BLaER1 (cell line): ENCODE results near the gene POLA2.
"Not testable (repeated sequence)": the region's sequence is repeated elsewhere in the genome, so short reads cannot be mapped to it uniquely, and the experiment has no call there.

ENCODE experiments used
- H3K27ac ChIP-seq: shearing (Covaris generic); formaldehyde crosslinking; 2 replicates; pipeline ENCODE4 v1.8.1; 2022
- H3K27me3 ChIP-seq: shearing (Covaris generic); formaldehyde crosslinking; 2 replicates; pipeline ENCODE4 v1.8.1; 2022
- H3K36me3 ChIP-seq: shearing (Covaris generic); formaldehyde crosslinking; 2 replicates; pipeline ENCODE4 v1.8.1; 2022
- H3K4me1 ChIP-seq: shearing (Covaris generic); formaldehyde crosslinking; 2 replicates; pipeline ENCODE4 v1.8.1; 2022
- H3K4me2 ChIP-seq: shearing (Covaris generic); formaldehyde crosslinking; 2 replicates; pipeline ENCODE4 v1.8.1; 2022
- H3K4me3 ChIP-seq: shearing (Covaris generic); formaldehyde crosslinking; 2 replicates; pipeline ENCODE4 v1.8.1; 2022
- H3K9ac ChIP-seq: shearing (Covaris generic); formaldehyde crosslinking; 2 replicates; pipeline ENCODE4 v1.8.1; 2022
- H3K9me3 ChIP-seq: shearing (Covaris generic); formaldehyde crosslinking; 2 replicates; pipeline ENCODE4 v1.8.1; 2022
- H4K20me1 ChIP-seq: shearing (Covaris generic); formaldehyde crosslinking; 2 replicates; pipeline ENCODE4 v1.8.1; 2022
- Cebpa-rat ChIP-seq: shearing (Covaris generic); IDR thresholded peaks from 2 replicates; pipeline ENCODE4 v1.8.1; 2022

Gene POLA2

GRCh38 chr11:65260756-65261590 lies 789 bp upstream of the POLA2 start:
- Histone ChIP-seq H3K36me3 (peaks cover 19% of the 10 kb centered on the region), H3K27me3 (no peaks in the 10 kb centered on the region), H3K4me2 (peak overlapping the region; percentile 93), H4K20me1 (0 out of 2 replicates have a peak, but pooled peaks cover 7% of the 10 kb centered on the region), H3K9ac (peak overlapping the region; percentile 97), H3K4me3 (peak overlapping the region; percentile 92), H3K27ac (peak overlapping the region; percentile 95), H3K9me3 (no peaks in the 10 kb centered on the region), H3K4me1 (peaks cover 24% of the 10 kb centered on the region)
- TF ChIP-seq Cebpa-rat, result no peak

GRCh38 chr11:65262381-65262680 lies 569 bp downstream of the POLA2 start:
- Histone ChIP-seq H3K27me3 (no peaks in the 10 kb centered on the region), H3K4me2 (peak overlapping the region; percentile 88), H3K36me3 (peaks cover 33% of the 10 kb centered on the region), H3K9me3 (no peaks in the 10 kb centered on the region), H3K9ac (peak overlapping the region; percentile 97), H3K4me3 (peak overlapping the region; percentile 92), H3K27ac (peak overlapping the region; percentile 95), H3K4me1 (peaks cover 24% of the 10 kb centered on the region), H4K20me1 (0 out of 2 replicates have a peak, but pooled peaks cover 9% of the 10 kb centered on the region)
- TF ChIP-seq Cebpa-rat, result no peak

- no peak for TF ChIP-seq Cebpa-rat
- H3K27ac ChIP-seq, result peak overlapping the region; percentile 95
- H3K36me3 ChIP-seq, result peaks cover 37% of the 10 kb centered on the region
- peaks cover 24% of the 10 kb centered on the region for H3K4me1 ChIP-seq
- H3K27me3 ChIP-seq, result no peaks in the 10 kb centered on the region
- no peaks in the 10 kb centered on the region for H3K9me3 ChIP-seq
- H3K4me3 ChIP-seq, result peak overlapping the region; percentile 92
- peak overlapping the region; percentile 97 for H3K9ac ChIP-seq
- 0 out of 2 replicates have a peak, but pooled peaks cover 9% of the 10 kb centered on the region for H4K20me1 ChIP-seq
- H3K4me2 ChIP-seq, result peak overlapping the region; percentile 88
Observed at GRCh38 chr11:65262776-65263175, 1.0 kb downstream of the POLA2 start.

GRCh38 chr11:65264747-65265146 lies 3.0 kb downstream of the POLA2 start:
- H3K27ac ChIP-seq, H3K4me3 ChIP-seq, H3K9ac ChIP-seq, H3K4me2 ChIP-seq, H3K9me3 ChIP-seq, H3K27me3 ChIP-seq, H4K20me1 ChIP-seq: not testable (repeated sequence)
- H3K4me1 ChIP-seq, result peaks cover 24% of the 10 kb centered on the region
- peaks cover 57% of the 10 kb centered on the region for H3K36me3 ChIP-seq

- TF ChIP-seq Cebpa-rat, result no peak
Observed at GRCh38 chr11:65266210-65266609, 4.4 kb downstream of the POLA2 start.

GRCh38 chr11:65274735-65275682 lies 13.2 kb downstream of the POLA2 start:
- Histone ChIP-seq H3K4me3 (no peak overlapping the region), H3K36me3 (peaks cover 78% of the 10 kb centered on the region), H3K9ac (no peak overlapping the region), H3K4me2 (no peak overlapping the region), H3K27ac (no peak overlapping the region), H3K27me3 (no peaks in the 10 kb centered on the region), H3K9me3 (no peaks in the 10 kb centered on the region), H3K4me1 (peaks cover 9% of the 10 kb centered on the region), H4K20me1 (no peaks in the 10 kb centered on the region)
- no peak for TF ChIP-seq Cebpa-rat

More at GRCh38 chr11:65266210-65266609, 4.4 kb downstream of the POLA2 start:
- peaks cover 71% of the 10 kb centered on the region for H3K36me3 ChIP-seq
- no peaks in the 10 kb centered on the region for H3K27me3 ChIP-seq
- H3K4me1 ChIP-seq, result peaks cover 18% of the 10 kb centered on the region
- no peaks in the 10 kb centered on the region for H3K9me3 ChIP-seq
- H3K9ac ChIP-seq, result peak overlapping the region; percentile 12; the same call in 1 of the 2 replicates
- no peak overlapping the region for H3K4me2 ChIP-seq
- H4K20me1 ChIP-seq, result 0 out of 2 replicates have a peak, but pooled peaks cover 9% of the 10 kb centered on the region
- H3K27ac ChIP-seq, result no peak overlapping the region; the same call in 1 of the 2 replicates
- H3K4me3 ChIP-seq, result no peak overlapping the region

- Histone ChIP-seq H3K4me1 (peaks cover 12% of the 10 kb centered on the region), H3K27ac (no peak overlapping the region)
Observed at GRCh38 chr11:65275906-65276305, 14.1 kb downstream of the POLA2 start.

GRCh38 chr11:65277631-65278277 lies 16.0 kb downstream of the POLA2 start:
- Histone ChIP-seq H3K4me3 (no peak overlapping the region), H3K4me2 (no peak overlapping the region), H4K20me1 (no peaks in the 10 kb centered on the region), H3K9me3 (no peaks in the 10 kb centered on the region), H3K27me3 (no peaks in the 10 kb centered on the region), H3K27ac (no peak overlapping the region), H3K36me3 (peaks cover 78% of the 10 kb centered on the region), H3K9ac (no peak overlapping the region), H3K4me1 (peaks cover 15% of the 10 kb centered on the region)
- no peak for TF ChIP-seq Cebpa-rat

More at GRCh38 chr11:65275906-65276305, 14.1 kb downstream of the POLA2 start:
- H3K4me2 ChIP-seq, result no peak overlapping the region
- H3K36me3 ChIP-seq, result peaks cover 78% of the 10 kb centered on the region
- H3K9ac ChIP-seq, result no peak overlapping the region
- H4K20me1 ChIP-seq, result no peaks in the 10 kb centered on the region
- no peak overlapping the region for H3K4me3 ChIP-seq
- no peaks in the 10 kb centered on the region for H3K27me3 ChIP-seq
- no peaks in the 10 kb centered on the region for H3K9me3 ChIP-seq
- TF ChIP-seq Cebpa-rat, result no peak

GRCh38 chr11:65278356-65278755 lies 16.6 kb downstream of the POLA2 start:
- no peak overlapping the region for H3K27ac ChIP-seq
- H3K4me3 ChIP-seq, result no peak overlapping the region
- H3K36me3 ChIP-seq, result peaks cover 78% of the 10 kb centered on the region
- no peaks in the 10 kb centered on the region for H3K27me3 ChIP-seq
- H3K4me1 ChIP-seq, result peaks cover 21% of the 10 kb centered on the region
- H3K9me3 ChIP-seq, result no peaks in the 10 kb centered on the region
- no peaks in the 10 kb centered on the region for H4K20me1 ChIP-seq
- no peak overlapping the region for H3K9ac ChIP-seq
- TF ChIP-seq Cebpa-rat, result no peak
- no peak overlapping the region for H3K4me2 ChIP-seq
